ENCODE results near the gene SAMD4A. TPM values are rescaled to one million over a fixed set of nuclear protein-coding genes. Genes with fewer than 3 reads are reported as not detected.

Gene SAMD4A
- total RNA-seq, 4 donors from 2014 or later: 7.9 to 18.7 (median 14.4) TPM

DNA sequence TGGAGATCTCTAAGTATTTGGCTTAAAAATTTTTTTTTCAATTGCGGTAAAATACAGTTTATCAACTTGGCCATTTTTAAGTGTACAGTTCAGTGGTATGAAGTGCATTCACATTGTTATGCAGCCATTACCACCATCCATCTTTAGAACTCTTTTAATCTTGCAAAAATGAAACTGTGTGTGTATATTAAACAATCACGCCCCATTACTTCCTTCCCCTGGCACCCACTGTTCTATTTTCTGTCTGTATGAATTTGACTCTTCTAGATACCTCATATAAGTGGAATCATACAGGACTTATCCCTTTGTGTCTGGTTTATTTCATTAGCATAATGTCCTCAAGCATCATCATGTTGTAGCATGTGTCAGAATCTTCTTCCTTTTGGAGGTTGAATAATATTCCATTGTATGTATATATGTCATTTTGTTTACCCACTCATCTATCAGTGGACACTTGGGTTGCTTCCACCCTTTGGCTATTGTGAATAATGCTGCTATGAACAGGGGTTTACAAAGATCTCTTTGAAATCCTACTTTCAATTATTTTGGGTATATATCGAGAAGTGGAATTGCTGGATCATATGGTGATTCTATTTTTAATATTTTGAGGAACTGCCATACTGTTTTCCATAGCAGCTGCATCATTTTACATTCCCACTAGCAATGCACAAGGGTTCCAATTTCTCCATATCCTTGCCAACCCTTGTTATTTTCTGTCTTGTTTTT lies 62.9 kb downstream of the SAMD4A start:
- no peak overlapping the region for H3K4me3 ChIP-seq (ENCODE audit: low read depth, poor library complexity, severe bottlenecking)
- TF ChIP-seq, protein P1, sequence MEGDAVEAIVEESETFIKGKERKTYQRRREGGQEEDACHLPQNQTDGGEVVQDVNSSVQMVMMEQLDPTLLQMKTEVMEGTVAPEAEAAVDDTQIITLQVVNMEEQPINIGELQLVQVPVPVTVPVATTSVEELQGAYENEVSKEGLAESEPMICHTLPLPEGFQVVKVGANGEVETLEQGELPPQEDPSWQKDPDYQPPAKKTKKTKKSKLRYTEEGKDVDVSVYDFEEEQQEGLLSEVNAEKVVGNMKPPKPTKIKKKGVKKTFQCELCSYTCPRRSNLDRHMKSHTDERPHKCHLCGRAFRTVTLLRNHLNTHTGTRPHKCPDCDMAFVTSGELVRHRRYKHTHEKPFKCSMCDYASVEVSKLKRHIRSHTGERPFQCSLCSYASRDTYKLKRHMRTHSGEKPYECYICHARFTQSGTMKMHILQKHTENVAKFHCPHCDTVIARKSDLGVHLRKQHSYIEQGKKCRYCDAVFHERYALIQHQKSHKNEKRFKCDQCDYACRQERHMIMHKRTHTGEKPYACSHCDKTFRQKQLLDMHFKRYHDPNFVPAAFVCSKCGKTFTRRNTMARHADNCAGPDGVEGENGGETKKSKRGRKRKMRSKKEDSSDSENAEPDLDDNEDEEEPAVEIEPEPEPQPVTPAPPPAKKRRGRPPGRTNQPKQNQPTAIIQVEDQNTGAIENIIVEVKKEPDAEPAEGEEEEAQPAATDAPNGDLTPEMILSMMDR (IDR thresholded peaks at IDR 0.05): no peak
- TF ChIP-seq POLR2A (IDR thresholded peaks at IDR 0.05): no peak
- intact Hi-C loops (cut with DNase I; ENCODE audit: low total_unique reads): no loop called here
- WGBS, 2 donors: 58 to 59% methylated on average over 3 of the region's 3 CpGs
- DNase-seq (ENCODE audit: low spot score in 2 of 2): no peak

DNA sequence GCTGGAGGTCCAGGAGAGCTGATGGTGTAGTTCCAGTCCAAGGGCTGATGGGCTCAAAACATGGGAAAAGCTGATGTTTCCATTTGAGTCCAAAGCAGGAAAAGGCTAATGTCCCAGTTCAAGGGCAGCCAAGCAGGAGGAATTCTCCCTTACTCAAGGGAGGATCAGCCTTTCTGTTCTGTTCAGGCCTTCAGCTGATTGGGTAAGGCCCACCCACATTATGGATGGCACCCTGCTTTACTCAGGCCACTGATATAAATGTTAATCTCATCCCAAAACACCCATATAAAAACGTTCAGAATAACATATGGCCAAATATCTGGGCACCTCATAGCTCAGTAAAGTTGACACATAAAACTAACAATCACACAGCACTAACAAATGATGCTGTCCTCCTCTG lies 64.1 kb downstream of the SAMD4A start:
- intact Hi-C loops (cut with DNase I; ENCODE audit: low total_unique reads): no loop called here
- no peak for DNase-seq (ENCODE audit: low spot score in 2 of 2)
- 40 to 59% methylated on average over 1 of the region's 1 CpG for WGBS, 2 donors
- TF ChIP-seq POLR2A (IDR thresholded peaks at IDR 0.05): no peak
- TF ChIP-seq, protein P1 (IDR thresholded peaks at IDR 0.05): no peak
- no peak overlapping the region for H3K4me3 ChIP-seq (ENCODE audit: low read depth, poor library complexity, severe bottlenecking)

DNA sequence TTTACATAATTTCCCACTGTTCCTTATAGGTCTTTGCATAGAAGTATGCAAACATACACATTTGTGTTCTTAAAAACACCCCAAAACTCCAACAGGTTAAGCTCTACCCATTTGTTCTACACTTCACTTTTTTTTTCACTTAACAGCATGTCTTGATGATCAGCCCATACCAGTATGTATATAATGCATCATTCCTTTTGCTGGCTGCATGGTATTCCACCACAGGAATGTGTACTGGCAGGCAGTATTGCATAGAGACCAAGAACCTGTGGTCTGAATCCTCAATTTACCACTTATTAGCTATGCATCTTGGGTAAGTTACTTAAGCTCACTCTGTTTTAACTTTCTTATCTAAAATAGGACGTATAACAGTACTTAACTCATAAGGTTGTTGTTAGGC lies 65.5 kb downstream of the SAMD4A start:
- TF ChIP-seq, protein P1 (IDR thresholded peaks at IDR 0.05): no peak
- TF ChIP-seq POLR2A (IDR thresholded peaks at IDR 0.05): no peak
- intact Hi-C loops (cut with DNase I; ENCODE audit: low total_unique reads): no loop called here
- no peak overlapping the region for H3K4me3 ChIP-seq (ENCODE audit: low read depth, poor library complexity, severe bottlenecking)
- DNase-seq (ENCODE audit: low spot score in 2 of 2): no peak
- WGBS, 2 donors: 95% methylated on average over 1 of the region's 1 CpG

DNA sequence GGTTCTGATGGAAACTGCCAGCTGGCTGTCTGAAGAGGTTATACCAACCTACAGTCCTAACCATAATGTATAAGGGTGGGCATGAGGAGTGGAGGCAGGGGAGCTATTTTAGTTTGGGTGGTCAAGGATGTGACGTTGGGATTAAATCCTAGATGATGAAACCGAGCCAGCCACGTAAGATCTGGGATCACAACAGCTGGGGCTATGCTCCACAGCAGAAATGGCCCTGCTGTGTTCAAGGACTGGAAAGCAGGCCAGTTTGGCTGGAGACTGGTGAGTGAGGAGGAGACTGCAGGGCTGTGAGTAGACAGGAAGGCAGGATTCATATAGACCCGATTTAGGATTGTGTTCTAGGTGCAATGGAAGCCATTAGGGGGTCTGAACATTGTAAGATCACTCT lies 66.1 kb downstream of the SAMD4A start:
- no peak for DNase-seq (ENCODE audit: low spot score in 2 of 2)
- intact Hi-C loops (cut with DNase I; ENCODE audit: low total_unique reads): no loop called here
- 92% methylated on average over 4 of the region's 4 CpGs for WGBS, 2 donors
- no peak overlapping the region for H3K4me3 ChIP-seq (ENCODE audit: low read depth, poor library complexity, severe bottlenecking)
- TF ChIP-seq, protein P1 (IDR thresholded peaks at IDR 0.05): no peak
- TF ChIP-seq POLR2A (IDR thresholded peaks at IDR 0.05): no peak

DNA sequence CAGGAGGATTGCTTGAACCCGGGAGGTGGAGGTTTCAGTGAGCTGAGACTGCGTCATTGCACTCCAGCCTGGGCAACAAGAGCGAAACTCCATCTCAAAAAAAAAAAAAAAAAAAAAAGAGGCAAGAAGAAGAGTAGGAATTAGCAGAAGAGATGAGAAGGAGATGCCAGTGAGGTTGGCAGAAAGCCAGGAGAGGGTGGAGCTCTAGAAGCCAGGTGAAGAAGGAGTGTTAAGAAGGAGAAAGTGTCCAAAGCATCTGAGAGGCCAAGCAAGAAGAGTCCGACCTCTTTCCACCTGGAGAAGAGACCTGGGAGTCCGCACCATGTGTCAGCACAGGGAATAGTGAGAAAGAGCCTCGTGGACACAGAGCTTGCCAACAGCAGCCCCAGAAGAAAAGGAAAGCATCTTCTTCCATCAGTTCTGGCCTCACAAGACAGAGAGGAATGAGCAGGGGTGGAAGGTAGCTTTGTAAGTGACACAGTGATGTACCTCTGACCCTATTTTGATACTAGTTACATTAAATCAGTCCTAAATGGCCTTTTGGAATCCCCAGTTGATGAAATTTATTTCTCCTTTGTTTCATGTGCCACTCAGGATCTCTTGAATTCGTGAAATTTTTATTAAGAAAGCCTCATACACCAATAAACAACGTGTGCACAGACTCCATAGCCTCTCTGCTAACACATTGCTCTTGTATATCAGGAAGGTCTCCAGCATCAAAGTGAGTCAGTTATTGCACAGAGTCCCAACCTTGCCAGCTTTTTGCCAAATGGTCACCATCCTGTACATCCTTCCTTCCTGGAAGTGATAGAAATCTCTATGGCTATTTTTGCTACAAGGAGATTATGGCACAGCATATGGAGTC lies 70.6 kb downstream of the SAMD4A start:
- TF ChIP-seq, protein P1 (IDR thresholded peaks at IDR 0.05): no peak
- no peak for TF ChIP-seq POLR2A (IDR thresholded peaks at IDR 0.05)
- WGBS, 2 donors: 71 to 77% methylated on average over 8 of the region's 8 CpGs
- no peak for DNase-seq (ENCODE audit: low spot score in 2 of 2)
- H3K4me3 ChIP-seq (ENCODE audit: low read depth, poor library complexity, severe bottlenecking): no peak overlapping the region
- intact Hi-C loops (cut with DNase I; ENCODE audit: low total_unique reads): no loop called here

All from lower leg skin (tissue), 4 donors.